Trophoblast cell (in vitro differentiated cells and primary cell): ENCODE measurements around the gene EVA1C.

Experiments used
- DNase-seq, 2 donors: peaks; one replicate each; pipeline ENCODE4 v3.0.0-alpha.2; 2016
- H2AFZ ChIP-seq: 2 replicates; pipeline ENCODE4 v1.6.1; 2013; ENCODE audit warnings: low read length, moderate library complexity, mild to moderate bottlenecking; ENCODE audit not compliant: insufficient read depth, poor library complexity
- H2AK5ac ChIP-seq: 2 replicates; pipeline ENCODE4 v1.6.1; 2013; ENCODE audit warnings: mild to moderate bottlenecking, low read length
- H2BK120ac ChIP-seq: 2 replicates; pipeline ENCODE4 v1.6.1; 2013; ENCODE audit warnings: low read length, mild to moderate bottlenecking, moderate library complexity; ENCODE audit not compliant: insufficient read depth, poor library complexity
- H2BK12ac ChIP-seq: 2 replicates; pipeline ENCODE4 v1.6.1; 2013; ENCODE audit warnings: mild to moderate bottlenecking, low read length, moderate library complexity
- H2BK5ac ChIP-seq: 2 replicates; pipeline ENCODE4 v1.6.1; 2013; ENCODE audit warnings: low read length, low read depth, moderate library complexity, mild to moderate bottlenecking; ENCODE audit not compliant: poor library complexity
- H3K14ac ChIP-seq: 2 replicates; pipeline ENCODE4 v1.6.1; 2013; ENCODE audit warnings: mild to moderate bottlenecking, low read length
- H3K18ac ChIP-seq: 2 replicates; pipeline ENCODE4 v1.6.1; 2013; ENCODE audit warnings: mild to moderate bottlenecking, low read length
- H3K23ac ChIP-seq: 2 replicates; pipeline ENCODE4 v1.6.1; 2013; ENCODE audit warnings: low read length
- H3K27ac ChIP-seq: 2 replicates; pipeline ENCODE4 v1.5.1; 2013; ENCODE audit warnings: low read depth, mild to moderate bottlenecking, inconsistent platforms, low read length, moderate library complexity
- H3K27me3 ChIP-seq: 2 replicates; pipeline ENCODE4 v1.6.1; 2013; ENCODE audit warnings: inconsistent platforms, mild to moderate bottlenecking, low read length, moderate library complexity; ENCODE audit not compliant: insufficient read depth
- H3K36me3 ChIP-seq, 2 experiments: 1 replicate in 1 of 2; 2 replicates in 1 of 2; pipeline ENCODE4 v1.6.1; 2013; ENCODE audit warnings: low read length in 2 of 2, mild to moderate bottlenecking in 2 of 2, moderate library complexity in 1 of 2; ENCODE audit not compliant: insufficient read depth in 2 of 2, control insufficient read depth in 1 of 2
- H3K4ac ChIP-seq: 2 replicates; pipeline ENCODE4 v1.6.1; 2013; ENCODE audit warnings: low read depth, mild to moderate bottlenecking, low read length, moderate library complexity
- H3K4me1 ChIP-seq, 2 experiments: 1 replicate in 1 of 2; 2 replicates in 1 of 2; pipeline ENCODE4 v1.6.1; 2013; ENCODE audit warnings: low read length in 2 of 2, mild to moderate bottlenecking in 2 of 2, moderate library complexity in 1 of 2; ENCODE audit not compliant: insufficient read depth in 2 of 2, control insufficient read depth in 1 of 2
- H3K4me2 ChIP-seq: 2 replicates; pipeline ENCODE4 v1.6.1; 2013; ENCODE audit warnings: inconsistent platforms, mild to moderate bottlenecking, low read length, moderate library complexity
- H3K4me3 ChIP-seq: 2 replicates; pipeline ENCODE4 v1.5.1; 2013; ENCODE audit warnings: mild to moderate bottlenecking, low read depth, low read length, inconsistent platforms
- H3K79me1 ChIP-seq: one replicate; pipeline ENCODE4 v1.6.1; 2013; ENCODE audit warnings: low read length
- H3K79me2 ChIP-seq: 2 replicates; pipeline ENCODE4 v1.6.1; 2013; ENCODE audit warnings: low read length, mild to moderate bottlenecking; ENCODE audit not compliant: control insufficient read depth, insufficient read depth, poor library complexity
- H3K9ac ChIP-seq: 2 replicates; pipeline ENCODE4 v1.6.1; 2013; ENCODE audit warnings: mild to moderate bottlenecking, low read length
- H3K9me3 ChIP-seq: 2 replicates; pipeline ENCODE4 v1.6.1; 2013; ENCODE audit warnings: low read depth, mild to moderate bottlenecking, control low read depth, inconsistent platforms, low read length; ENCODE audit not compliant: insufficient read depth
- H4K12ac ChIP-seq: 2 replicates; pipeline ENCODE4 v1.6.1; 2013; ENCODE audit warnings: low read depth, mild to moderate bottlenecking, low read length, moderate library complexity
- H4K8ac ChIP-seq: 2 replicates; pipeline ENCODE4 v1.6.1; 2013; ENCODE audit warnings: low read depth, mild to moderate bottlenecking, low read length, moderate library complexity
- H4K91ac ChIP-seq: one replicate; pipeline ENCODE4 v1.6.1; 2013; ENCODE audit warnings: low read depth, mild to moderate bottlenecking, low read length, moderate library complexity
- WGBS: extraction: QIAGEN DNeasy Blood & Tissue Kit; methylation state at CpG from one replicate; pipeline ENCODE4 v1.1.7; 2013; ENCODE audit warnings: missing lambda C conversion rate; ENCODE audit not compliant: insufficient read length, insufficient coverage; ENCODE audit errors: extremely low coverage; 5-methylcytosine and 5-hydroxymethylcytosine counted together

The EVA1C gene

GRCh38 chr21:32515874-32516273, 103.4 kb downstream of the EVA1C start:
- no peak overlapping the region for H2BK12ac ChIP-seq
- peaks cover 3% of the 10 kb centered on the region for H3K9me3 ChIP-seq
- no peaks in the 10 kb centered on the region for H3K79me2 ChIP-seq
- H3K27ac ChIP-seq, result no peak overlapping the region
- H3K9ac ChIP-seq, result no peak overlapping the region
- no peaks in the 10 kb centered on the region for H3K4me1 ChIP-seq
- no peak overlapping the region for H2BK5ac ChIP-seq
- H3K4me3 ChIP-seq, result no peak overlapping the region
- H3K36me3 ChIP-seq, result no peaks in the 10 kb centered on the region
- no peak overlapping the region for H2AFZ ChIP-seq
- H3K18ac ChIP-seq, result no peak overlapping the region
- H3K23ac ChIP-seq, result no peak overlapping the region
- no peak overlapping the region for H2AK5ac ChIP-seq
- no peak overlapping the region for H4K91ac ChIP-seq
- DNase-seq, result no peak
- H2BK120ac ChIP-seq, result no peak overlapping the region
- no peaks in the 10 kb centered on the region for H3K27me3 ChIP-seq
- no peak overlapping the region for H4K12ac ChIP-seq
- no peak overlapping the region for H4K8ac ChIP-seq
- WGBS, result no CpG with 5 or more reads among the region's 5 CpGs
- no peak overlapping the region for H3K4me2 ChIP-seq
- H3K4ac ChIP-seq, result no peak overlapping the region
- H3K14ac ChIP-seq, result no peak overlapping the region
- no peaks in the 10 kb centered on the region for H3K79me1 ChIP-seq

GRCh38 chr21:32516756-32517649, 104.5 kb downstream of the EVA1C start:
- Histone ChIP-seq H3K18ac (no peak overlapping the region), H3K27me3 (no peaks in the 10 kb centered on the region), H4K12ac (no peak overlapping the region), H3K27ac (no peak overlapping the region), H3K4ac (no peak overlapping the region), H2AFZ (no peak overlapping the region), H3K9ac (no peak overlapping the region), H3K9me3 (peaks cover 3% of the 10 kb centered on the region), H4K91ac (no peak overlapping the region), H2AK5ac (no peak overlapping the region), H3K79me2 (no peaks in the 10 kb centered on the region), H3K4me2 (no peak overlapping the region), H4K8ac (no peak overlapping the region), H3K79me1 (no peaks in the 10 kb centered on the region), H3K4me3 (no peak overlapping the region), H3K14ac (no peak overlapping the region), H2BK5ac (no peak overlapping the region), H3K4me1 (no peaks in the 10 kb centered on the region), H2BK120ac (no peak overlapping the region), H2BK12ac (no peak overlapping the region), H3K36me3 (no peaks in the 10 kb centered on the region), H3K23ac (no peak overlapping the region)
- no CpG with 5 or more reads among the region's 10 CpGs for WGBS
- peak; percentile 46 to 70 for DNase-seq

- no peak overlapping the region for H2BK5ac ChIP-seq
- no peak overlapping the region for H2BK120ac ChIP-seq
- H3K9ac ChIP-seq, result no peak overlapping the region
- H3K79me1 ChIP-seq, result no peaks in the 10 kb centered on the region
- no peak overlapping the region for H4K8ac ChIP-seq
- no peak overlapping the region for H3K23ac ChIP-seq
- no CpG with 5 or more reads among the region's 12 CpGs for WGBS
- H2AK5ac ChIP-seq, result no peak overlapping the region
- no peaks in the 10 kb centered on the region for H3K79me2 ChIP-seq
- H3K36me3 ChIP-seq, result no peaks in the 10 kb centered on the region
- no peak overlapping the region for H3K14ac ChIP-seq
- H4K91ac ChIP-seq, result no peak overlapping the region
- H2BK12ac ChIP-seq, result no peak overlapping the region
- H3K4me2 ChIP-seq, result no peak overlapping the region
- H3K9me3 ChIP-seq, result peaks cover 3% of the 10 kb centered on the region
- no peak overlapping the region for H3K27ac ChIP-seq
- H3K27me3 ChIP-seq, result no peaks in the 10 kb centered on the region
- H4K12ac ChIP-seq, result no peak overlapping the region
- no peak overlapping the region for H3K4me3 ChIP-seq
- no peaks in the 10 kb centered on the region for H3K4me1 ChIP-seq
- no peak for DNase-seq
- H3K4ac ChIP-seq, result no peak overlapping the region
- no peak overlapping the region for H2AFZ ChIP-seq
- H3K18ac ChIP-seq, result no peak overlapping the region
Measured at GRCh38 chr21:32519945-32520874, 107.7 kb downstream of the EVA1C start.

GRCh38 chr21:32520875-32521735, 108.6 kb downstream of the EVA1C start:
- Histone ChIP-seq H2AFZ (no peak overlapping the region), H2BK5ac (no peak overlapping the region), H3K79me2 (no peaks in the 10 kb centered on the region), H4K91ac (no peak overlapping the region), H3K23ac (no peak overlapping the region), H3K9me3 (peaks cover 3% of the 10 kb centered on the region), H3K4me2 (no peak overlapping the region), H3K4ac (no peak overlapping the region), H3K4me3 (no peak overlapping the region), H4K12ac (no peak overlapping the region), H3K27me3 (no peaks in the 10 kb centered on the region), H3K27ac (no peak overlapping the region), H3K36me3 (no peaks in the 10 kb centered on the region), H2BK120ac (no peak overlapping the region), H3K14ac (no peak overlapping the region), H3K9ac (no peak overlapping the region), H3K4me1 (no peaks in the 10 kb centered on the region), H3K79me1 (no peaks in the 10 kb centered on the region), H2BK12ac (no peak overlapping the region), H3K18ac (no peak overlapping the region), H2AK5ac (no peak overlapping the region), H4K8ac (no peak overlapping the region)
- no CpG with 5 or more reads among the region's 14 CpGs for WGBS
- DNase-seq, result peak; percentile 89 to 94
